PC-9 (cell line): ENCODE results near the gene PTS.

Source experiments
- CTCF ChIP-seq: fragments of 200-600 bp; sonication (generic); conservative IDR thresholded peaks from 2 replicates; pipeline ENCODE4 v1.6.1; 2017; ENCODE audit warnings: mixed run types, antibody characterized with exemption, mild to moderate bottlenecking, moderate library complexity
- EZH2 ChIP-seq: fragments of 200-600 bp; sonication (generic); IDR thresholded peaks from 2 replicates; pipeline ENCODE4 v1.8.0; 2017; ENCODE audit warnings: antibody characterized with exemption, low read depth

- TF ChIP-seq EZH2 (no peak), CTCF (no peak)
These were observed 29.0 kb downstream of the PTS start for GRCh38 chr11:112255067-112255720.
